HUES6 (cell line): ENCODE results near the gene LBHD1.
"Not testable (repeated sequence)": the region's sequence is repeated elsewhere in the genome, so short reads cannot be mapped to it uniquely, and the experiment has no call there.

ENCODE experiments used
- H3K27ac ChIP-seq: 2 replicates; pipeline ENCODE4 v1.7.0; 2013; ENCODE audit warnings: low read depth, mild to moderate bottlenecking, low read length, inconsistent platforms
- H3K27me3 ChIP-seq: 2 replicates; pipeline ENCODE4 v1.6.1; 2013; ENCODE audit warnings: low read length; ENCODE audit not compliant: control insufficient read depth, insufficient read depth
- H3K36me3 ChIP-seq: 2 replicates; pipeline ENCODE4 v1.6.1; 2013; ENCODE audit warnings: low read length; ENCODE audit not compliant: control insufficient read depth, insufficient read depth
- H3K4me1 ChIP-seq: 2 replicates; pipeline ENCODE4 v1.6.1; 2013; ENCODE audit warnings: low read length; ENCODE audit not compliant: control insufficient read depth, insufficient read depth
- H3K4me3 ChIP-seq: 2 replicates; pipeline ENCODE4 v1.5.1; 2013; ENCODE audit warnings: low read depth, low read length
- H3K9ac ChIP-seq: one replicate; pipeline ENCODE4 v1.6.1; 2013; ENCODE audit warnings: mild to moderate bottlenecking, low read length
- H3K9me3 ChIP-seq: 2 replicates; pipeline ENCODE4 v1.6.1; 2013; ENCODE audit warnings: low read depth, low read length; ENCODE audit not compliant: control insufficient read depth, insufficient read depth

The LBHD1 gene

GRCh38 chr11:62675415-62675814 is 3.3 kb upstream of the LBHD1 start:
- H3K9me3 ChIP-seq, H3K27me3 ChIP-seq, H3K27ac ChIP-seq, H3K9ac ChIP-seq, H3K4me3 ChIP-seq, H3K4me1 ChIP-seq: not testable (repeated sequence)
- peaks cover 32% of the 10 kb centered on the region for H3K36me3 ChIP-seq

- Histone ChIP-seq H3K4me1 (peaks cover 7% of the 10 kb centered on the region; the same call in 1 of the 2 replicates), H3K4me3 (peak overlapping the region; percentile 93; the same call in 1 of the 2 replicates)
These were observed 1.1 kb upstream of the LBHD1 start for GRCh38 chr11:62673196-62673525.

GRCh38 chr11:62671236-62671607 is 845 bp downstream of the LBHD1 start:
- Histone ChIP-seq H3K4me3 (peak overlapping the region; percentile 93), H3K4me1 (peaks cover 15% of the 10 kb centered on the region), H3K9me3 (no peaks in the 10 kb centered on the region), H3K9ac (peak overlapping the region; percentile 93), H3K27me3 (no peaks in the 10 kb centered on the region), H3K36me3 (peaks cover 30% of the 10 kb centered on the region), H3K27ac (peak overlapping the region; percentile 64)

More at GRCh38 chr11:62673196-62673525, 1.1 kb upstream of the LBHD1 start:
- Histone ChIP-seq H3K27ac (no peak overlapping the region), H3K9ac (no peak overlapping the region), H3K36me3 (peaks cover 32% of the 10 kb centered on the region), H3K9me3 (no peaks in the 10 kb centered on the region), H3K27me3 (no peaks in the 10 kb centered on the region)

- H3K36me3 ChIP-seq: peaks cover 35% of the 10 kb centered on the region
- no peak overlapping the region for H3K4me3 ChIP-seq
- H3K9me3 ChIP-seq: no peaks in the 10 kb centered on the region
- peaks cover 16% of the 10 kb centered on the region for H3K4me1 ChIP-seq
- H3K9ac ChIP-seq: no peak overlapping the region
- no peak overlapping the region for H3K27ac ChIP-seq
- H3K27me3 ChIP-seq: no peaks in the 10 kb centered on the region
These were observed 2.5 kb downstream of the LBHD1 start for GRCh38 chr11:62669420-62670161.

- Histone ChIP-seq H3K9ac (peak overlapping the region; percentile 98), H3K4me1 (peaks cover 13% of the 10 kb centered on the region), H3K9me3 (no peaks in the 10 kb centered on the region), H3K27me3 (no peaks in the 10 kb centered on the region), H3K4me3 (peak overlapping the region; percentile 99), H3K36me3 (peaks cover 31% of the 10 kb centered on the region), H3K27ac (0 out of 2 replicates have a peak overlapping the region, but pooled peaks have one; percentile 81)
These were observed 4.6 kb downstream of the LBHD1 start for GRCh38 chr11:62667460-62667859.

GRCh38 chr11:62666259-62666926 is 5.7 kb downstream of the LBHD1 start:
- Histone ChIP-seq H3K4me3 (peak overlapping the region; percentile 99), H3K4me1 (peaks cover 13% of the 10 kb centered on the region), H3K9ac (peak overlapping the region; percentile 98), H3K36me3 (peaks cover 38% of the 10 kb centered on the region), H3K27ac (peak overlapping the region; percentile 81; the same call in 1 of the 2 replicates), H3K9me3 (no peaks in the 10 kb centered on the region), H3K27me3 (no peaks in the 10 kb centered on the region)

- Histone ChIP-seq H3K9ac (peak overlapping the region; percentile 98), H3K27me3 (no peaks in the 10 kb centered on the region), H3K4me1 (peaks cover 13% of the 10 kb centered on the region), H3K27ac (peak overlapping the region; percentile 81), H3K4me3 (peak overlapping the region; percentile 99), H3K36me3 (peaks cover 38% of the 10 kb centered on the region), H3K9me3 (no peaks in the 10 kb centered on the region)
These were observed 6.3 kb downstream of the LBHD1 start for GRCh38 chr11:62665599-62666258.

- Histone ChIP-seq H3K36me3 (peaks cover 38% of the 10 kb centered on the region), H3K9ac (peak within 1 kb of the TSS; percentile 98), H3K9me3 (no peaks in the 10 kb centered on the region)
These were observed 6.9 kb downstream of the LBHD1 start, which contains the start of the genes C11orf98 and CSKMT for GRCh38 chr11:62665075-62665598. Gene C11orf98, minus strand, starts transcription at chr11:62665210. Its CDS starts 41 bp downstream, at chr11:62665169. Gene CSKMT, plus strand, starts transcription at chr11:62665312. Its CDS starts 568 bp downstream, at chr11:62665880.

GRCh38 chr11:62664405-62665074 is 7.5 kb downstream of the LBHD1 start:
- Histone ChIP-seq H3K4me3 (peak overlapping the region; percentile 99), H3K4me1 (peaks cover 13% of the 10 kb centered on the region), H3K9ac (peak overlapping the region; percentile 98), H3K9me3 (no peaks in the 10 kb centered on the region), H3K36me3 (peaks cover 38% of the 10 kb centered on the region), H3K27me3 (no peaks in the 10 kb centered on the region), H3K27ac (peak overlapping the region; percentile 81)

More at GRCh38 chr11:62665075-62665598, 6.9 kb downstream of the LBHD1 start, which contains the start of the genes C11orf98 and CSKMT:
- Histone ChIP-seq H3K27ac (peak within 1 kb of the TSS; percentile 81), H3K4me3 (peak within 1 kb of the TSS; percentile 99), H3K27me3 (no peaks in the 10 kb centered on the region), H3K4me1 (peaks cover 13% of the 10 kb centered on the region)

GRCh38 chr11:62656796-62657429 is 15.2 kb downstream of the LBHD1 start:
- Histone ChIP-seq H3K27me3 (no peaks in the 10 kb centered on the region), H3K4me3 (no peak overlapping the region)

More at GRCh38 chr11:62656796-62657429, 15.2 kb downstream of the LBHD1 start:
- H3K27ac ChIP-seq: no peak overlapping the region
- 0 out of 2 replicates have a peak, but pooled peaks cover 2% of the 10 kb centered on the region for H3K36me3 ChIP-seq
- no peak overlapping the region for H3K9ac ChIP-seq
- H3K4me1 ChIP-seq: no peaks in the 10 kb centered on the region
- H3K9me3 ChIP-seq: no peaks in the 10 kb centered on the region
